DMS 273 (cell line): ENCODE results near the gene DIO3.
"Not testable (repeated sequence)": the region's sequence is repeated elsewhere in the genome, so short reads cannot be mapped to it uniquely, and the experiment has no call there.

Source experiments
- DNase-seq: peaks from one replicate; lab custom pipeline; 2025; ENCODE audit not compliant: unreplicated experiment; lab: John Stamatoyannopoulos, UW

The DIO3 gene

GRCh38 chr14:101557811-101558738 is 3.2 kb upstream of the DIO3 start:
- DNase-seq: peak; percentile 26

GRCh38 chr14:101558739-101559240 is 2.5 kb upstream of the DIO3 start:
- DNase-seq: no peak

- DNase-seq: no peak
Observed at GRCh38 chr14:101559250-101559623, 2.1 kb upstream of the DIO3 start.

- peak; percentile 60 for DNase-seq
Observed at GRCh38 chr14:101559624-101560533, 1.4 kb upstream of the DIO3 start.

- DNase-seq: peak; percentile 43
Observed at GRCh38 chr14:101560534-101561113, 671 bp upstream of the DIO3 start.

GRCh38 chr14:101561897-101562490 is 699 bp downstream of the DIO3 start:
- no peak for DNase-seq

- DNase-seq: peak; percentile 42
Observed at GRCh38 chr14:101562659-101563351, 1.5 kb downstream of the DIO3 start.

GRCh38 chr14:101563352-101563653 is 2.0 kb downstream of the DIO3 start:
- no peak for DNase-seq

- peak; percentile 50 for DNase-seq
Observed at GRCh38 chr14:101563654-101564443, 2.6 kb downstream of the DIO3 start.

GRCh38 chr14:101564444-101564776 is 3.1 kb downstream of the DIO3 start:
- no peak for DNase-seq

GRCh38 chr14:101564819-101565698 is 3.8 kb downstream of the DIO3 start:
- DNase-seq: peak; percentile 41

GRCh38 chr14:101567252-101567651 is 6.0 kb downstream of the DIO3 start:
- DNase-seq: no peak

GRCh38 chr14:101571004-101571403 is 9.7 kb downstream of the DIO3 start:
- DNase-seq: no peak

GRCh38 chr14:101572526-101572925 is 11.2 kb downstream of the DIO3 start:
- DNase-seq: not testable (repeated sequence)

- no peak for DNase-seq
Observed at GRCh38 chr14:101573289-101573688, 12.0 kb downstream of the DIO3 start.

GRCh38 chr14:101575581-101575980 is 14.3 kb downstream of the DIO3 start:
- no peak for DNase-seq

GRCh38 chr14:101577221-101577909 is 16.1 kb downstream of the DIO3 start:
- no peak for DNase-seq

GRCh38 chr14:101578489-101578888 is 17.2 kb downstream of the DIO3 start:
- no peak for DNase-seq
